ENCODE results near the gene UNC93B1.

UNC93B1 gene

GRCh38 chr11:68012044-68012842 is 8.3 kb upstream of the UNC93B1 start:
- TF ChIP-seq POLR2AphosphoS5 (IDR thresholded peaks at IDR 0.05; ENCODE audit: low read depth, low read length): no peak
- no peak for TF ChIP-seq POLR2A (IDR thresholded peaks at IDR 0.05; ENCODE audit: low read depth, low read length)
- no peak for TF ChIP-seq TAF1 (IDR thresholded peaks at IDR 0.05; ENCODE audit: borderline replicate concordance, low read depth, low read length)
- FAIRE-seq (no peak), DNase-seq (ENCODE audit: insufficient read length) (no peak)

- no peak for DNase-seq (ENCODE audit: insufficient read length)
- no peak for FAIRE-seq
- TF ChIP-seq POLR2AphosphoS5 (IDR thresholded peaks at IDR 0.05; ENCODE audit: low read depth, low read length) (no peak), POLR2A (IDR thresholded peaks at IDR 0.05; ENCODE audit: low read depth, low read length) (no peak), TAF1 (IDR thresholded peaks at IDR 0.05; ENCODE audit: borderline replicate concordance, low read depth, low read length) (no peak)
Measured at GRCh38 chr11:68011051-68011943, 7.4 kb upstream of the UNC93B1 start.

DNA sequence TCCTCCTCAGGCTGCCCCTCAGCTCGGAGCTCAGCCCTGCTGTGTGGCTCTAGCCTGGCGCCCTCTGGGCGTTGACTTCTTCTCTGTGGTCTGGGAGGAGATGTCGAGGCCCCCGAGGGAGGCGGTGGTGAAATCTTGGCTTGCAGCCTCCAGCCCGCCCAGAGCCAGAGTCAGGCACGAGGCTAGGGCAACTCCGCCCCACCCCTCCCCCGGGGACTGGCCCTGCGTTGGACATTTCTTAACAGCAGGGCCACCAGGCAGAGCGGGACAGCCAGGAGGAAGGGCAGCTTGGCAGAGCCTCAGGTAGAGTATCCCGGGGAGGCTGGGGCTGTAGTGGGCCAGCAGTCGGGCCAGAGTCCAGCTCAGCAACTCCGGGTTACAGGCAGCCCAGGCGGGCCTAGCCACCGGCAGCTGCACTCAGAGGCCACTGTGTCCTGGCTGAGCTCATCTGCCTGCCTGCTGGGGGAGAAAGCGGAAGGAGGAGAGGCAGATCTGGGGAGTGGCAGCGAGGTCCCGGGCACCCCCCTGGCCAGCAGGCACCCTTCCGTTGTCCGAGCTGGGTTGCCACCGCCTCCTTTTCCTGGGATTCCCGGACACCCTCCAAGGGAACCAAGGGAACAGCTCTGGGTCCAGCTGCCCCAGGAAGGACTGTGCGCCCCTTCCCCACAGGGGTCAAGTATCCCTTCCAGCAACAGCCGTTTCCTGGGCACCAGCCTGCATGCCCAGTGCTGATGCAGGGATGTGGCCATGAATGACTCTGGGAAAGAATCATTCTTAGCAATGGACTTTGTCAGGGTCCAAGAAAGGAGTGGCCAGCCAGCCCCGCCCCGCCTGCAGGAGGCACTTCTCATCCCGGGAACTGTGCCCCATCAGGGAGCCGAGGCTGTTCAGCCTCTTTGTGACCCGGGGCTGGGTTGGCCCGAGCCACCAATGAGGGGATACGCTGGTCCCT is 6.5 kb upstream of the UNC93B1 start, which contains the start of gene ALDH3B1:
ALDH3B1 (plus strand) TSS at position 238 of the 952 bp plus-strand sequence. CDS start 4,971 bp downstream, outside the sequence.
- FAIRE-seq (peak; percentile 74), DNase-seq (ENCODE audit: insufficient read length) (no peak)
- TF ChIP-seq TAF1 (IDR thresholded peaks at IDR 0.05; ENCODE audit: borderline replicate concordance, low read depth, low read length) (no peak), POLR2A (IDR thresholded peaks at IDR 0.05; ENCODE audit: low read depth, low read length) (no peak), POLR2AphosphoS5 (IDR thresholded peaks at IDR 0.05; ENCODE audit: low read depth, low read length) (no peak)

DNA sequence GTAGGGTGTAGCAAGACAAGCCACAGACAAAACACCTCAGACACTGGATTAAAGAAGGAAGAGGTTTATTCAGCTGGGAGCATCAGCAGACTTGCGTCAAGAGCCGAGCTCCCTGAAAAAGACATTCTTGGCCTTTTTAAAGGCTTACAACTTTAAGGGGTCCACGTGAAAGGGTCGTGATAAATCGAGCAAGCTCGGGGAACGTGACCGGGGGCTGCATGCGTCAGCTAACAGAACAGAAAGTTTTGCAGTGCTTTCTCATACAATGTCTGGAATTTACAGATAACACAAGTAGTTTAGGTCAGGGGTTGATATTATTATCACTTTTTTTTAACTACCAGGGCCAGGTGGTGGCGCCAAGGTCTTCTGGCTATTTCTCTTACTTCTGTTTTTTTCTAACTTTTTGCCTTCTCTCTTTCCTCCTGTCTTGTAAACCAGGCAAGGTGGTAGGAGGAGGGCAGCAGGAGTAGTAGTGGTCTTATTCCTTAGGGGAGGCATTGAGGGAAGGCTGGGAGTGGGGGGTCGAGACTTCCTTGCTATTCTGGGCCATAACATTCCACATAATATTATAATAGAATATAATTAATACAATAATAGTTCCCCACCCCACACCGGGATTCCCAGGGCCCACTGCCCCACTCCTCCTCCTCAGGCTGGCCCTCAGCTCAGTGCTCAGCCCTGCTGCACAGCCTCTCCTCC is 5.6 kb upstream of the UNC93B1 start:
- TF ChIP-seq POLR2A (IDR thresholded peaks at IDR 0.05; ENCODE audit: low read depth, low read length) (no peak), POLR2AphosphoS5 (IDR thresholded peaks at IDR 0.05; ENCODE audit: low read depth, low read length) (no peak), TAF1 (IDR thresholded peaks at IDR 0.05; ENCODE audit: borderline replicate concordance, low read depth, low read length) (no peak)
- DNase-seq (ENCODE audit: insufficient read length): no peak
- FAIRE-seq: no peak

GRCh38 chr11:68008381-68009337 is 4.8 kb upstream of the UNC93B1 start:
- no peak for DNase-seq (ENCODE audit: insufficient read length)
- TF ChIP-seq POLR2A (IDR thresholded peaks at IDR 0.05; ENCODE audit: low read depth, low read length) (no peak), POLR2AphosphoS5 (IDR thresholded peaks at IDR 0.05; ENCODE audit: low read depth, low read length) (no peak), TAF1 (IDR thresholded peaks at IDR 0.05; ENCODE audit: borderline replicate concordance, low read depth, low read length) (no peak)
- peak; percentile 91 for FAIRE-seq

- TF ChIP-seq POLR2AphosphoS5 (IDR thresholded peaks at IDR 0.05; ENCODE audit: low read depth, low read length) (no peak), TAF1 (IDR thresholded peaks at IDR 0.05; ENCODE audit: borderline replicate concordance, low read depth, low read length) (no peak), POLR2A (IDR thresholded peaks at IDR 0.05; ENCODE audit: low read depth, low read length) (no peak)
- FAIRE-seq: no peak
- DNase-seq (ENCODE audit: insufficient read length): no peak
Measured at GRCh38 chr11:68007498-68008380, 3.8 kb upstream of the UNC93B1 start.

- no peak for TF ChIP-seq POLR2A (IDR thresholded peaks at IDR 0.05; ENCODE audit: low read depth, low read length)
- TF ChIP-seq POLR2AphosphoS5 (IDR thresholded peaks at IDR 0.05; ENCODE audit: low read depth, low read length): no peak
- no peak for TF ChIP-seq TAF1 (IDR thresholded peaks at IDR 0.05; ENCODE audit: borderline replicate concordance, low read depth, low read length)
- no peak for DNase-seq (ENCODE audit: insufficient read length)
- FAIRE-seq: no peak
Measured at GRCh38 chr11:68006606-68007166, 2.8 kb upstream of the UNC93B1 start.

GRCh38 chr11:68004551-68005335 is 846 bp upstream of the UNC93B1 start:
- DNase-seq (ENCODE audit: insufficient read length) (no peak), FAIRE-seq (peak; percentile 24)
- TF ChIP-seq POLR2AphosphoS5 (IDR thresholded peaks at IDR 0.05; ENCODE audit: low read depth, low read length) (no peak), POLR2A (IDR thresholded peaks at IDR 0.05; ENCODE audit: low read depth, low read length) (no peak), TAF1 (IDR thresholded peaks at IDR 0.05; ENCODE audit: borderline replicate concordance, low read depth, low read length) (no peak)

Measured in GM12892 (cell line).